ENCODE results near the gene LCNL1.

GRCh38 chr9:136946228-136947027 lies 36.4 kb upstream of the LCNL1 start:
- TF ChIP-seq POLR2A (IDR thresholded peaks at IDR 0.05; ENCODE audit: low read length) (no peak), GATA1 (IDR thresholded peaks at IDR 0.05; ENCODE audit: low read depth, low read length) (no peak)
